KMS-11 (cell line): ENCODE data around the gene MSS51.

Experiments used
- H2AFZ ChIP-seq: fragments of 200-600 bp; sonication (generic); 2 replicates; pipeline ENCODE4 v1.6.1; 2016; ENCODE audit warnings: antibody characterized with exemption, mixed run types, low read depth
- H3K27ac ChIP-seq: fragments of 200-600 bp; sonication (generic); 2 replicates; pipeline ENCODE4 v1.6.1; 2016; ENCODE audit warnings: mild to moderate bottlenecking, mixed run types
- H3K27me3 ChIP-seq: fragments of 200-600 bp; sonication (generic); 2 replicates; pipeline ENCODE4 v1.6.1; 2017; ENCODE audit warnings: mild to moderate bottlenecking, low read depth, mixed run types, moderate library complexity; ENCODE audit not compliant: insufficient read depth
- H3K36me3 ChIP-seq: fragments of 200-600 bp; sonication (generic); 2 replicates; pipeline ENCODE4 v1.6.1; 2017; ENCODE audit warnings: mild to moderate bottlenecking, mixed run types; ENCODE audit not compliant: insufficient read depth
- H3K4me1 ChIP-seq: fragments of 200-600 bp; sonication (generic); 2 replicates; pipeline ENCODE4 v1.6.1; 2016; ENCODE audit warnings: mild to moderate bottlenecking, low read depth, mixed run types; ENCODE audit not compliant: poor library complexity, severe bottlenecking
- H3K4me2 ChIP-seq: fragments of 200-600 bp; sonication (generic); 2 replicates; pipeline ENCODE4 v1.7.0; 2016; ENCODE audit warnings: mild to moderate bottlenecking, mixed run types
- H3K4me3 ChIP-seq: fragments of 200-600 bp; sonication (generic); IDR thresholded peaks from 2 replicates; pipeline ENCODE4 v1.6.1; 2017; ENCODE audit warnings: low read depth, low read length, mixed read lengths; ENCODE audit not compliant: insufficient read depth
- H3K79me2 ChIP-seq: fragments of 200-600 bp; sonication (generic); 2 replicates; pipeline ENCODE4 v1.6.1; 2016; ENCODE audit warnings: low read depth, mixed run types; ENCODE audit not compliant: insufficient read depth
- H3K9ac ChIP-seq: fragments of 200-600 bp; sonication (generic); 2 replicates; pipeline ENCODE4 v1.6.1; 2016; ENCODE audit warnings: mild to moderate bottlenecking, mixed run types
- H4K20me1 ChIP-seq: fragments of 200-600 bp; sonication (generic); 2 replicates; pipeline ENCODE4 v1.6.1; 2016; ENCODE audit warnings: mild to moderate bottlenecking, mixed run types; ENCODE audit not compliant: insufficient read depth
- TF ChIP-seq, protein P1 (sequence below): fragments of 200-600 bp; sonication (generic); conservative IDR thresholded peaks from 2 replicates; pipeline ENCODE4 v1.6.1; 2017; ENCODE audit warnings: low read depth, mild to moderate bottlenecking, antibody characterized with exemption, low read length, moderate library complexity, mixed read lengths

The MSS51 gene

GRCh38 chr10:73433538-73433867 is at the start of gene MSS51:
Gene MSS51 (minus strand): TSS chr10:73433561. CDS start chr10:73428284, 5,277 bp downstream.
- H3K27me3 ChIP-seq: no peaks in the 10 kb centered on the region
- H3K4me2 ChIP-seq: no peak within 1 kb of the TSS
- H2AFZ ChIP-seq: no peak within 1 kb of the TSS
- no peak within 1 kb of the TSS for H3K9ac ChIP-seq
- H3K36me3 ChIP-seq: no peaks in the 10 kb centered on the region
- H3K4me1 ChIP-seq: no peaks in the 10 kb centered on the region
- no peak within 1 kb of the TSS for H3K4me3 ChIP-seq
- H4K20me1 ChIP-seq: no peaks in the 10 kb centered on the region
- no peaks in the 10 kb centered on the region for H3K79me2 ChIP-seq
- TF ChIP-seq, protein P1, sequence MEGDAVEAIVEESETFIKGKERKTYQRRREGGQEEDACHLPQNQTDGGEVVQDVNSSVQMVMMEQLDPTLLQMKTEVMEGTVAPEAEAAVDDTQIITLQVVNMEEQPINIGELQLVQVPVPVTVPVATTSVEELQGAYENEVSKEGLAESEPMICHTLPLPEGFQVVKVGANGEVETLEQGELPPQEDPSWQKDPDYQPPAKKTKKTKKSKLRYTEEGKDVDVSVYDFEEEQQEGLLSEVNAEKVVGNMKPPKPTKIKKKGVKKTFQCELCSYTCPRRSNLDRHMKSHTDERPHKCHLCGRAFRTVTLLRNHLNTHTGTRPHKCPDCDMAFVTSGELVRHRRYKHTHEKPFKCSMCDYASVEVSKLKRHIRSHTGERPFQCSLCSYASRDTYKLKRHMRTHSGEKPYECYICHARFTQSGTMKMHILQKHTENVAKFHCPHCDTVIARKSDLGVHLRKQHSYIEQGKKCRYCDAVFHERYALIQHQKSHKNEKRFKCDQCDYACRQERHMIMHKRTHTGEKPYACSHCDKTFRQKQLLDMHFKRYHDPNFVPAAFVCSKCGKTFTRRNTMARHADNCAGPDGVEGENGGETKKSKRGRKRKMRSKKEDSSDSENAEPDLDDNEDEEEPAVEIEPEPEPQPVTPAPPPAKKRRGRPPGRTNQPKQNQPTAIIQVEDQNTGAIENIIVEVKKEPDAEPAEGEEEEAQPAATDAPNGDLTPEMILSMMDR: no peak
- H3K27ac ChIP-seq: no peak within 1 kb of the TSS

- Histone ChIP-seq H3K4me1 (no peaks in the 10 kb centered on the region), H3K79me2 (no peaks in the 10 kb centered on the region; the same call in 1 of the 2 replicates), H3K4me3 (no peak overlapping the region), H4K20me1 (no peaks in the 10 kb centered on the region), H3K9ac (no peak overlapping the region), H2AFZ (no peak overlapping the region), H3K27ac (no peak overlapping the region), H3K4me2 (no peak overlapping the region), H3K36me3 (no peaks in the 10 kb centered on the region; the same call in 1 of the 2 replicates), H3K27me3 (no peaks in the 10 kb centered on the region)
- TF ChIP-seq, protein P1: no peak
Observed at GRCh38 chr10:73480158-73480557, 46.8 kb upstream of the MSS51 start.

GRCh38 chr10:73478636-73479035 is 45.3 kb upstream of the MSS51 start:
- Histone ChIP-seq H3K4me3 (no peak overlapping the region), H2AFZ (no peak overlapping the region), H3K27me3 (no peaks in the 10 kb centered on the region), H4K20me1 (no peaks in the 10 kb centered on the region), H3K4me2 (no peak overlapping the region), H3K27ac (no peak overlapping the region), H3K9ac (no peak overlapping the region), H3K79me2 (no peaks in the 10 kb centered on the region; the same call in 1 of the 2 replicates), H3K4me1 (no peaks in the 10 kb centered on the region), H3K36me3 (no peaks in the 10 kb centered on the region; the same call in 1 of the 2 replicates)
- TF ChIP-seq, protein P1: no peak

GRCh38 chr10:73471226-73471625 is 37.9 kb upstream of the MSS51 start:
- H3K4me1 ChIP-seq: peaks cover 15% of the 10 kb centered on the region
- no peak overlapping the region for H3K4me2 ChIP-seq
- H3K9ac ChIP-seq: no peak overlapping the region
- no peaks in the 10 kb centered on the region for H4K20me1 ChIP-seq
- no peaks in the 10 kb centered on the region for H3K36me3 ChIP-seq
- no peaks in the 10 kb centered on the region for H3K79me2 ChIP-seq
- H3K27ac ChIP-seq: no peak overlapping the region
- H2AFZ ChIP-seq: no peak overlapping the region
- no peak overlapping the region for H3K4me3 ChIP-seq
- TF ChIP-seq, protein P1: no peak
- no peaks in the 10 kb centered on the region for H3K27me3 ChIP-seq
